Endothelial cell of umbilical vein (primary cell): Measurements from ENCODE around the gene COL20A1. TPM values are rescaled to one million over a fixed set of nuclear protein-coding genes. Genes with fewer than 3 reads are reported as not detected.

Experiments used
- BruUV-seq: library from RNA; stranded (reverse); fragments of 400-500 nt; replicated peaks from 2 replicates; lab custom pipeline; 2021; lab: Mats Ljungman, UMichigan
- CTCF ChIA-PET: fragments of 300-600, 350-600 bp; sonication (Branson Sonifier 250); formaldehyde crosslinking; loops from one replicate; lab custom pipeline; 2021; ENCODE audit warnings: antibody characterized with exemption, inconsistent platforms; lab: Charles Lee
- POLR2A ChIA-PET: fragments of 300-600, 350-600 bp; sonication (Branson Sonifier 250); formaldehyde crosslinking; loops from one replicate; lab custom pipeline; 2021; ENCODE audit warnings: antibody characterized with exemption, inconsistent platforms; lab: Charles Lee
- DNase-seq: peaks from one replicate; pipeline ENCODE4 v3.0.0-alpha.2; 2011; ENCODE audit warnings: low read depth, low spot score
- FAIRE-seq: peaks from 2 replicates; lab custom pipeline; 2011; peaks lifted over from hg19 to GRCh38; lab: Jason Lieb, UNC
- H2AFZ ChIP-seq: 2 replicates; pipeline ENCODE4 v1.6.0; 2012; ENCODE audit warnings: low read depth, low read length, control low read depth, inconsistent platforms
- H3K27ac ChIP-seq: 2 replicates; pipeline ENCODE4 v1.5.1; 2011; ENCODE audit warnings: low read depth, mild to moderate bottlenecking, control low read depth, low read length, moderate library complexity; ENCODE audit not compliant: insufficient read depth
- H3K27me3 ChIP-seq, 2 experiments: 2 replicates each; pipeline versions ENCODE4 v1.6.0 to v1.6.1; 2011; ENCODE audit warnings: low read length in 2 of 2, mixed read lengths in 1 of 2; ENCODE audit not compliant: control insufficient read depth in 2 of 2, insufficient read depth in 2 of 2
- H3K36me3 ChIP-seq, 2 experiments: 2 replicates in 1 of 2; 3 replicates in 1 of 2; pipeline ENCODE4 v1.5.1; 2011; ENCODE audit warnings: low read length in 2 of 2, mild to moderate bottlenecking in 1 of 2, moderate library complexity in 1 of 2; ENCODE audit not compliant: control insufficient read depth in 2 of 2, insufficient read depth in 2 of 2; ENCODE audit errors: extremely low read depth in 1 of 2
- H3K4me1 ChIP-seq: 3 replicates; pipeline ENCODE4 v1.5.1; 2011; ENCODE audit warnings: mild to moderate bottlenecking, low read length; ENCODE audit not compliant: control insufficient read depth, insufficient read depth; ENCODE audit errors: extremely low read depth
- H3K4me2 ChIP-seq: 2 replicates; pipeline ENCODE4 v1.6.1; 2011; ENCODE audit warnings: low read length, control low read depth, mixed read lengths; ENCODE audit not compliant: insufficient read depth
- H3K4me3 ChIP-seq, 3 experiments: fragments of 200-600 bp in 1 of 3; sonication (generic), shearing (Covaris generic) in 1 of 3; replicated peaks in 1 of 3; 2 replicates each; pipeline ENCODE4 v1.5.1; 2011 to 2016; ENCODE audit warnings: control low read depth in 3 of 3, low read length in 3 of 3, mild to moderate bottlenecking in 2 of 3, inconsistent platforms in 1 of 3, low read depth in 1 of 3, moderate library complexity in 1 of 3; ENCODE audit not compliant: insufficient read depth in 1 of 3
- H3K79me2 ChIP-seq: 2 replicates; pipeline ENCODE4 v1.6.0; 2012; ENCODE audit warnings: low read length, inconsistent platforms; ENCODE audit not compliant: control insufficient read depth, insufficient read depth
- H3K9ac ChIP-seq: replicated peaks from 2 replicates; pipeline ENCODE3; 2011; ENCODE audit warnings: low read length, control low read depth; ENCODE audit not compliant: insufficient read depth; ENCODE audit errors: extremely low read depth
- H3K9me1 ChIP-seq: replicated peaks from 3 replicates; pipeline ENCODE4 v1.6.0; 2011; ENCODE audit warnings: mild to moderate bottlenecking, low read length; ENCODE audit not compliant: control insufficient read depth, insufficient read depth; ENCODE audit errors: extremely low read depth
- H3K9me3 ChIP-seq: replicated peaks from 2 replicates; pipeline ENCODE4 v1.5.1; 2012; ENCODE audit warnings: low read length, inconsistent platforms; ENCODE audit not compliant: control insufficient read depth, insufficient read depth
- H4K20me1 ChIP-seq: replicated peaks from 2 replicates; pipeline ENCODE3; 2011; ENCODE audit warnings: mild to moderate bottlenecking, low read length; ENCODE audit not compliant: control insufficient read depth, insufficient read depth; ENCODE audit errors: extremely low read depth
- CTCF ChIP-seq, 2 donors: IDR thresholded peaks; 1 replicate in 1 of 2; 2 replicates in 1 of 2; pipeline ENCODE4 v1.5.1; 2011; ENCODE audit warnings: low read length in 2 of 2, mild to moderate bottlenecking in 2 of 2, moderate library complexity in 2 of 2, control low read depth in 1 of 2, inconsistent platforms in 1 of 2, low read depth in 1 of 2; ENCODE audit not compliant: insufficient read depth in 1 of 2; ENCODE audit errors: extremely low read depth in 1 of 2
- EZH2 ChIP-seq: IDR thresholded peaks from 2 replicates; pipeline ENCODE4 v1.6.1; 2012; ENCODE audit warnings: borderline replicate concordance, low read depth, mild to moderate bottlenecking, moderate library complexity, low read length, inconsistent platforms; ENCODE audit not compliant: severe bottlenecking
- FOS ChIP-seq: IDR thresholded peaks from 2 replicates; pipeline ENCODE4 v1.6.1; 2011; ENCODE audit warnings: mild to moderate bottlenecking, low read length, moderate library complexity, borderline replicate concordance; ENCODE audit not compliant: insufficient read depth
- GATA2 ChIP-seq: IDR thresholded peaks from 2 replicates; pipeline ENCODE4 v1.7.0; 2011; ENCODE audit warnings: low read depth, mild to moderate bottlenecking, moderate library complexity, mixed read lengths, low read length; ENCODE audit not compliant: insufficient read length, insufficient read depth
- JUN ChIP-seq: IDR thresholded peaks from 2 replicates; pipeline ENCODE4 v1.6.1; 2011; ENCODE audit warnings: borderline replicate concordance, low read depth; ENCODE audit not compliant: insufficient read length, insufficient read depth
- MYC ChIP-seq: IDR thresholded peaks from one replicate; pipeline ENCODE4 v1.6.1; 2011; ENCODE audit warnings: mild to moderate bottlenecking, low read depth, low read length
- POLR2A ChIP-seq: IDR thresholded peaks from 2 replicates; pipeline ENCODE4 v1.6.1; 2012; ENCODE audit warnings: low read depth, mild to moderate bottlenecking, control low read depth, low read length
- POLR2AphosphoS5 ChIP-seq: IDR thresholded peaks from 2 replicates; pipeline ENCODE4 v1.6.1; 2012; ENCODE audit warnings: low read depth, mild to moderate bottlenecking, control low read depth, low read length, moderate library complexity; ENCODE audit not compliant: insufficient read depth
- dilution Hi-C: fragments of 300-500 bp; cut with MboI; formaldehyde crosslinking; loops from one replicate; pipeline ENCODE4 v1.15.0; 2019; ENCODE audit warnings: low sequenced_read_pairs; ENCODE audit not compliant: extremely low pct_ligation_motif_present
- intact Hi-C: fragments of 100-400 bp; cut with micrococcal nuclease; formaldehyde crosslinking; loops from one replicate; pipeline ENCODE4 v1.10.0; 2022
- polyA plus RNA-seq, 4 experiments: library from polyadenylated mRNA; depleted of rRNA in 3 of 4; stranded (reverse) in 3 of 4; unstranded in 1 of 4; fragments of >200 nt; gene quantifications; 2 replicates each; pipeline versions ENCODE4 v1.2.1 to v1.2.3, GENCODE V29; 2011 to 2012; ENCODE audit warnings: missing spikeins in 1 of 4
- total RNA-seq: library from RNA; stranded (reverse); gene quantifications from 2 replicates; pipeline ENCODE4 v1.2.3, GENCODE V29; 2021
- TF ChIP-seq, protein P1 (sequence below): IDR thresholded peaks from 2 replicates; pipeline ENCODE4 v1.6.1; 2011; ENCODE audit not compliant: insufficient read depth, insufficient read length

COL20A1 gene
- total and polyA plus RNA-seq, 2 donors (not counting 3 experiments of a cell fraction or from before 2014, with no cell fraction given) = not detected

DNA sequence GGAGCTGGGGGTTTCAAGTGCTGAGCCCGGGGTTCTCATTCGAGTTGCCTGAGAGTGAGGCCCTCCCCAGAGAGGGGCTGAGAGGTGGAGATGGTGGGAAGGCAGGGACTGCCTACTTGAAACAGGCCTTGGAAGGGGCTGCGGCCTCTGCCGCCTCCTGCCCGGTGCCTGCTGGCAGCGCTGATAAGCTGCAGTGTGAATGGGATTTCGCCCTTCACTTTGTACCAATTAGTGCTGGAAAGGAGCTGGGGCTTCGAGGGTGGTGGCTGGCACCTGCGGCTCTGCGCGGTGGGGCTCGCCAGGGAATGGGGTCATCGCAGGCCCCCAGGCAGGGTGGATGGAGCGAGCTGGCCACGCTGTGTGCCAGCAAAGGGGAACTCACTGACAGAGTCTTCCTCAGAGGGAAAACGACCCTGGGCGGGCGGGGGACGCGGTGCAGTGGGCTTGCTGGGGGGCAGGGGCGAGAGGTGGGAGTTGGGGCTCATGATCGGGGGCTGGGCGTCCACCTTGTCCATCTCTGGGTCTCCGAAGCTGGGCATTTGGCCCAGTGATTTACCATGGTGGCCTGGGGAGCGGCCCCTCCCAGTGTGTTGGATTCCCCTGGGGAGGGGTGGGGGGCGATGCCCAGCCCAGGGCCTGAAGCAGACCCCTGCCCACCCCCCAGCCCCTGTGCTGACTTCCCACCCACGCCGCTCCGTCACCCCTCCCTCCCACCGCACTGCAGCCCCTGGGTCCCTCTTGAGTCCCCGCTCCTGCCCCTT is 22.9 kb downstream of the COL20A1 start:
- Histone ChIP-seq H3K9me3 (no peaks in the 10 kb centered on the region), H3K4me3 (no peak overlapping the region), H3K27ac (no peak overlapping the region), H3K9me1 (no peaks in the 10 kb centered on the region), H2AFZ (no peak overlapping the region), H3K79me2 (no peaks in the 10 kb centered on the region), H3K27me3 (no peaks in the 10 kb centered on the region), H3K4me2 (no peak overlapping the region), H3K4me1 (no peaks in the 10 kb centered on the region), H3K9ac (no peak overlapping the region), H4K20me1 (no peaks in the 10 kb centered on the region), H3K36me3 (no peaks in the 10 kb centered on the region)
- no peak for TF ChIP-seq CTCF (IDR thresholded peaks at IDR 0.05; ENCODE audit: extremely low read depth in 1 of 2, insufficient read depth in 1 of 2, low read depth in 1 of 2, low read length in 2 of 2)
- no peak for TF ChIP-seq GATA2
- TF ChIP-seq, protein P1, sequence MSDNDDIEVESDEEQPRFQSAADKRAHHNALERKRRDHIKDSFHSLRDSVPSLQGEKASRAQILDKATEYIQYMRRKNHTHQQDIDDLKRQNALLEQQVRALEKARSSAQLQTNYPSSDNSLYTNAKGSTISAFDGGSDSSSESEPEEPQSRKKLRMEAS = no peak
- no peak for TF ChIP-seq MYC
- no peak for TF ChIP-seq EZH2
- no peak for TF ChIP-seq JUN
- TF ChIP-seq FOS = no peak
- TF ChIP-seq POLR2A = no peak
- TF ChIP-seq POLR2AphosphoS5 = no peak
- BruUV-seq = no TSS peak
- dilution Hi-C loops = no loop called here
- POLR2A ChIA-PET = no interaction called here
- intact Hi-C loops = no loop called here
- CTCF ChIA-PET = interaction anchor here (2.1 kb wide), 1 partner anchor 66 kb away, joined by 11 read pairs; no protein-coding TSS in a partner anchor
- FAIRE-seq (no peak), DNase-seq (no peak)
